Gastroesophageal sphincter (tissue), 3 donors: ENCODE results near the gene MICU2.

Source experiments
- EP300 ChIP-seq: sonication (generic); formaldehyde crosslinking; IDR thresholded peaks from one replicate; pipeline ENCODE4 v1.6.1; 2017; ENCODE audit warnings: antibody characterized with exemption, mild to moderate bottlenecking
- POLR2A ChIP-seq, 2 donors: fragments of 450-650 bp; IDR thresholded peaks; one replicate each; pipeline ENCODE4 v1.6.1; 2017; ENCODE audit warnings: antibody characterized with exemption in 2 of 2, mild to moderate bottlenecking in 2 of 2, moderate library complexity in 1 of 2
- POLR2AphosphoS5 ChIP-seq: sonication (generic); formaldehyde crosslinking; IDR thresholded peaks from one replicate; pipeline ENCODE4 v1.6.1; 2017; ENCODE audit warnings: antibody characterized with exemption
- TF ChIP-seq, protein P1 (sequence below), 4 experiments: fragments of 200-600 bp in 2 of 4; fragments of 450-650 bp in 2 of 4; sonication (generic) in 1 of 4; IDR thresholded peaks; one replicate each; pipeline ENCODE4 v1.5.1; 2017 to 2019; ENCODE audit warnings: antibody characterized with exemption in 4 of 4, mild to moderate bottlenecking in 2 of 4, moderate library complexity in 2 of 4

DNA sequence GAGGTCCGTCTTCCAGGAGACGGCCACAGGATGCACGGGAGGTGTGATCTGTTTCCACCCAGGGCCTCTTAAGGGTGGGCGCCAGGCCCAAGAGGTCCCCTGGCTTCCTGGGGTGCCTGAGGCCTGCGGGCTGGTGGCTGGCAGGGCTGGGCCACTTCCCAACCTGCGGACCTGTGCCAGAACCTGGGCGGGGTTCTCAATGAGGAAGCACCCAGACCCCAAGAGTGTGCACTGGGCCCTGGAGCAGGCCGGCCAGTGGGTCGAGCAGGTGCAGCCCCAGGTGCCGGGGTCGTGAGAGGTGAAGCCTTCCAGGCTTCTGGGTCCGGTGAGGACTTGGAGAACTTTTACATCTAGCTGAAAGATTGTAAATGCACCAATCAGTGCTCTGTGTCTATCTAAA lies 6.7 kb upstream of the MICU2 start:
- TF ChIP-seq POLR2A (IDR thresholded peaks at IDR 0.05) (no peak), EP300 (no peak), POLR2AphosphoS5 (no peak)
- TF ChIP-seq, protein P1, sequence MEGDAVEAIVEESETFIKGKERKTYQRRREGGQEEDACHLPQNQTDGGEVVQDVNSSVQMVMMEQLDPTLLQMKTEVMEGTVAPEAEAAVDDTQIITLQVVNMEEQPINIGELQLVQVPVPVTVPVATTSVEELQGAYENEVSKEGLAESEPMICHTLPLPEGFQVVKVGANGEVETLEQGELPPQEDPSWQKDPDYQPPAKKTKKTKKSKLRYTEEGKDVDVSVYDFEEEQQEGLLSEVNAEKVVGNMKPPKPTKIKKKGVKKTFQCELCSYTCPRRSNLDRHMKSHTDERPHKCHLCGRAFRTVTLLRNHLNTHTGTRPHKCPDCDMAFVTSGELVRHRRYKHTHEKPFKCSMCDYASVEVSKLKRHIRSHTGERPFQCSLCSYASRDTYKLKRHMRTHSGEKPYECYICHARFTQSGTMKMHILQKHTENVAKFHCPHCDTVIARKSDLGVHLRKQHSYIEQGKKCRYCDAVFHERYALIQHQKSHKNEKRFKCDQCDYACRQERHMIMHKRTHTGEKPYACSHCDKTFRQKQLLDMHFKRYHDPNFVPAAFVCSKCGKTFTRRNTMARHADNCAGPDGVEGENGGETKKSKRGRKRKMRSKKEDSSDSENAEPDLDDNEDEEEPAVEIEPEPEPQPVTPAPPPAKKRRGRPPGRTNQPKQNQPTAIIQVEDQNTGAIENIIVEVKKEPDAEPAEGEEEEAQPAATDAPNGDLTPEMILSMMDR (IDR thresholded peaks at IDR 0.05), result no peak
